ENCODE results near the gene METTL21C. TPM values are rescaled to one million over a fixed set of nuclear protein-coding genes. Genes with fewer than 3 reads are reported as not detected.

The METTL21C gene
- total RNA-seq, 4 donors from 2014 or later: not detected

GRCh38 chr13:102680133-102680717 is 14.6 kb downstream of the METTL21C start:
- no peak for TF ChIP-seq CTCF (IDR thresholded peaks at IDR 0.05; ENCODE audit: low read depth)

GRCh38 chr13:102679449-102680132 is 15.3 kb downstream of the METTL21C start:
- TF ChIP-seq CTCF (IDR thresholded peaks at IDR 0.05; ENCODE audit: low read depth): no peak

GRCh38 chr13:102678339-102679107 is 16.3 kb downstream of the METTL21C start:
- TF ChIP-seq CTCF (IDR thresholded peaks at IDR 0.05; ENCODE audit: low read depth): no peak

GRCh38 chr13:102677122-102677521 is 17.7 kb downstream of the METTL21C start:
- no peak for TF ChIP-seq CTCF (IDR thresholded peaks at IDR 0.05; ENCODE audit: low read depth)

- TF ChIP-seq CTCF (IDR thresholded peaks at IDR 0.05; ENCODE audit: low read depth): no peak
Observed at GRCh38 chr13:102675115-102675514, 19.7 kb downstream of the METTL21C start.

- TF ChIP-seq CTCF (IDR thresholded peaks at IDR 0.05; ENCODE audit: low read depth): no peak
Observed at GRCh38 chr13:102670130-102670529, 24.7 kb downstream of the METTL21C start.

GRCh38 chr13:102667911-102668310 is 26.9 kb downstream of the METTL21C start:
- TF ChIP-seq CTCF (IDR thresholded peaks at IDR 0.05; ENCODE audit: low read depth): no peak

All from subcutaneous adipose tissue (tissue), 4 donors.